SK-N-DZ (cell line): ENCODE measurements around the gene POTEF.
"Not testable (repeated sequence)": the region's sequence is repeated elsewhere in the genome, so short reads cannot be mapped to it uniquely, and the experiment has no call there.

Experiments used
- DNase-seq: peaks from one replicate; pipeline ENCODE4 v3.0.0-alpha.2; 2015; ENCODE audit warnings: low spot score
- small RNA-seq, 2 experiments: library from RNA; depleted of rRNA; stranded (forward); fragments of <200 nt; gene quantifications; one replicate each; pipeline ENCODE3, GENCODE V24; 2014

The POTEF gene

DNA sequence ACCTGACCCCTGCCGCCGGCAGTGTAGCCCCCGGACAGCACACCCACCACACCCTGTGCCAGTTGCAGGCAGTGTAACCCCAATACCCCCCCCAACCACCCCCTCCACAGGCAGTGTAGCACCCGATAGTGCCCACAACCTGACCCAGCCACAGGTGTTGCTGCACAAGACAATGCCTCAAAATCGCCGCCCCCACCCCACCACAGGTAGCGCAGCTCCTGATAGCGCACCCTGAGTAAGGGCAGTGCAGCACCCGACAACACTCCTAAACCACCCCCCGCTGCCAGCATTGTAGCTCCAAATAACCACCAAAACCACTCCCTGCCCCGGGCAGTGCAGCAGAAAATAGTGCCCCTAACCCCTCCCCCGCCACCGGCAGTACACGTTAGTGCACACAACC, 558 bp downstream of the POTEF start:
- not testable (repeated sequence) for DNase-seq

GRCh38 chr2:130127726-130128125, 1.3 kb downstream of the POTEF start:
- not testable (repeated sequence) for DNase-seq

- DNase-seq, result not testable (repeated sequence)
Measured at GRCh38 chr2:130120924-130121323, 8.1 kb downstream of the POTEF start.

- not testable (repeated sequence) for DNase-seq
Measured at GRCh38 chr2:130102597-130103363, 26.2 kb downstream of the POTEF start.

DNA sequence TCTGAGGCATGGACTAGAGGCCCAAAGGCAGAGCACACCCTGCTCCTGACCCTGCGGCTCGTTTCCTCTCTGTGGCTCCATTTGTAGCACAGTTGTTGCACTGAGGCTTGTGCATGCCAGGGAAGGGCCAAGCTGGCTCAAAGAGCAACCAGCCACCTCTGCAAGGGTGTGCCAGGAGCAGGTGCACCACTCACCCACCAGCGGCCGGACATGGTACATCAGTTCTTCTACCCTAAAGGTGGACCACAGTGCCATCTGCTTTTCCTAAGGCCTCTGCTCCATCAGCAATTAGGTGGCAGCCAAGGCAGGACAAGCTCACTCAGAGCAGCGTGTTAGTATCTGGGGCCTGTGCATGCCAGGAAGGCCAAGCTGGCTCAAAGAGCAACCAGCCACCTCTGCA, 66.4 kb downstream of the POTEF start:
- DNase-seq, result not testable (repeated sequence)

DNA sequence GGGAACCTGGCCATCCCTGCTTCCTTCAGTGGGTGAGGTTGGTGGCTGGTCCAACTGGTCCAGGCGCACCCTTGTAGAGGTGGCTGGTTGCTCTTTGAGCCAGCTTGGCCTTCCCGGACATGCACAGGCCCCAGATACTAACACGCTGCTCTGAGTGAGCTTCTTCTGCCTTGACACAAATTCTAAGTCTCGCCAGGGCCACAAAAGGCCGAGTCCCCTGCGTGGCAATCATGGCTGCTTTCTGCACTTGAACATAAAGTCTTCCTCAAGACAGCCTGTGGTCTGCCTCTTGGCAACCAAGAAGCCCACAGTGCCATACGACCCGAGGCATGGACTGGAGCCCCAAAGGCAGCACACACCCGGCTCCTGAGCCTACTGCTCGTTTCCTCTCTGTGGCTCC, 69.0 kb downstream of the POTEF start:
- not testable (repeated sequence) for DNase-seq

DNA sequence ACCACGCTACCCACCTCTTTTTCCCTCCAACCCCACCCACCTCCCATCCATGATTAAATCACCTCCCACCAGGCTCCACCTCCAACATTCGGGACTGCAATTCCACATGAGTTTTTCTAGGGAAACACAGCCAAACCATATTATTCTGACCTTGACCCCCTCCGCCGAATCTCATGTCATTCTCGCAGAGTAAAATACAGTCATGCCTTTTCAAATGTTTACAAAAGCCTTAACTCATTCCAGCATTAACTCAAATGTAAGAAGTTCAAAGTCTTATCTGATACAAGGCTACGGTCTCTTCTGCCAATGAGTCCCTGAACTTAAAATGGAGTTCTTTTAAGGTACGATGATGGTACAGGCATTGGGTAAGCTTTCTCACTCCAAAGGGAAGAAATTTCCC, 72.7 kb downstream of the POTEF start:
- not testable (repeated sequence) for DNase-seq

GRCh38 chr2:130053217-130053911, 75.7 kb downstream of the POTEF start:
- not testable (repeated sequence) for DNase-seq

DNA sequence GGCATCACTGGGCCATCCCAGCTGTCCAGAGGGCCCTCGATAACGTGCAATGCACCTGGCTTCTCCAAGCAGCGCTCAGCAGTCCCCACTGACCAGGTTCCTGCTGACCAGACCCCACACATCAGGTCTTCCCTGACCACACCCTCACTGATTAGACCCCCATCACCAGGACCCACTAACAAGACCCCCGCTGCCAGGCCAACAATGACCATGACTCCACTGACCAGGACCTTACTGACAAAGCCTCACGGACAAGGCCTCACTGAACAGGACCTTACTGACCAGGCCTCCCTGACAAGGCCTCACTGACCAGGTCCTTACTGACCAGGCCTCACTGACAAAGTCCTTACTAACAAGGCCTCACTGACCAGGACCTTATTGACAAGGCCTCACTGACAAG, 76.6 kb downstream of the POTEF start:
- DNase-seq, result not testable (repeated sequence)

GRCh38 chr2:130048422-130048821, 80.6 kb downstream of the POTEF start:
- DNase-seq, result not testable (repeated sequence)

DNA sequence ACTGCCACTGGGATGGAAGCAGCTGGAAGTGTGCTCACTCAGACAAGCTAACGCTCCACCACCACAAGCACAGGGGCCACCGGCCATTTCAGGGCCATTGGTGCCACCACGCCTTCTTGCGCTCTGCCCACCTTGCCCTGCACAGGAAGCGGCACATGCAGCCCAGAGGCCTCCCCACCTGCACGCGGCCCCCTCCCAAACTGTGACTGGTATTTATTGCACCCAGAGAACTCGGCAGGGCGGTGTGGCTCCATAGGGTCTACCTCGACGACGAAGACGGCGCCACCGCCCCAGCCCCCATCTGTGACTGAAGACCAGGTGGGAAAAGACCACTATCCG, 90.8 kb downstream of the POTEF start:
- not testable (repeated sequence) for DNase-seq

GRCh38 chr2:130025931-130026330, 103.1 kb downstream of the POTEF start:
- DNase-seq, result not testable (repeated sequence)

Small RNAs within 50 kb of the gene (small RNA-seq; reads per million reads assigned to genes)
- gene AC018865.2 (0 reads per million in 2 experiments), gene RNU6-1049P (0 reads per million in 2 experiments)
